Measurements from ENCODE around the gene ADAMTS5. TPM values are rescaled to one million over a fixed set of nuclear protein-coding genes. Genes with fewer than 3 reads are reported as not detected.

ADAMTS5 gene
- total RNA-seq, result 4.0 TPM
- long read RNA-seq, full-length matches to known transcripts, result 1 of 2 reads
- long read RNA-seq, partial matches to known transcripts, result 0 of 2 reads
- long read RNA-seq, other reads (novel, unspliced or antisense), result 1 of 2 reads

GRCh38 chr21:26967062-26967913 lies at the start of gene ADAMTS5:
TSS of gene ADAMTS5 (minus strand) at chr21:26967088. CDS start at chr21:26966391, 697 bp downstream.
- intact Hi-C loops (cut with DNase I), result loop anchor here (10.0 kb wide), 1 partner anchor 458 kb away; no protein-coding TSS in a partner anchor
- DNase-seq (ENCODE audit: low spot score), result peak; percentile 84

GRCh38 chr21:27001526-27001925 lies 34.6 kb upstream of the ADAMTS5 start:
- DNase-seq (ENCODE audit: low spot score), result no peak
- intact Hi-C loops (cut with DNase I), result no loop called here

- intact Hi-C loops (cut with DNase I), result no loop called here
- DNase-seq (ENCODE audit: low spot score), result no peak
Measured at GRCh38 chr21:26983576-26983975, 16.7 kb upstream of the ADAMTS5 start.

DNA sequence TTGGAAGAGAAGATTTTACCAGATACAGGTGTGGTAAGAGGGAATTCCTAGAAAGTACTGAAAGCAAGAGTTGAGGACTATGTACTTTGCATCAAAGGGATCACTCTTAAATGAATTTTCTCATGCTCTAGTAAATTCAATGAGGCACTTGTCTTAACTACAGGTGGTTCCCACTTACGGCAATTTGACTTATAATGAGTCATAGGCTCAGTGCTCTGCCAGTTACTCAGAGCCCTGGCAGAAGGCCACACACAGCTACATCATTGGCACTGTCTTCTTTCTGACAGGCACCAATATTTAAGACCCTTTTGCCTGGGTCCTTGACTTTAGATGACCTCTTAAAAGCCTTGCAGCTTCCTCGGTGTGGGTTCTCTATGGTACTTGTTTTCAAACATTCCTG lies 15.9 kb upstream of the ADAMTS5 start:
- no peak for DNase-seq (ENCODE audit: low spot score)
- intact Hi-C loops (cut with DNase I), result no loop called here

- no peak for DNase-seq (ENCODE audit: low spot score)
- intact Hi-C loops (cut with DNase I), result no loop called here
Measured at GRCh38 chr21:26977746-26978145, 10.9 kb upstream of the ADAMTS5 start.

GRCh38 chr21:26973226-26973625 lies 6.3 kb upstream of the ADAMTS5 start:
- no peak for DNase-seq (ENCODE audit: low spot score)
- intact Hi-C loops (cut with DNase I), result no loop called here

DNA sequence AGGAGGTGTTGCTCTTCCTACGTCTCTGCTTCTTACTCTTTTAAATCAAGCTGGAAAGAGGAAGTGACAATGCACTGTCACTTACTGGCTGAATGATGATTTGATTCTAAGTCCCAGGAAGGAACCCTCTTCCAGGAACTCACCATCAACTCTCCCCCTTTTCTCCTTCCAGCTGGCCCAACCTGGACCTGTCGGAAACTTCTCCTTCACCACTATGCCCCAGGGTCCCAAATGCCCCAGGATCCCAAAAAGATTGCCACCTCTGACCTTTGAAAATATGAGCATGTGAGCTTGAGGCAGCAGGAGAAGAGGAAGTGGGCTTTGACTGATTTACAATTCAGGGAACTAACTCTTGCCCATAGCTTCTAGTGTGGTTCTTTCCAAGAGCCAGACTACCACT lies 5.3 kb upstream of the ADAMTS5 start:
- no peak for DNase-seq (ENCODE audit: low spot score)
- intact Hi-C loops (cut with DNase I), result no loop called here

DNA sequence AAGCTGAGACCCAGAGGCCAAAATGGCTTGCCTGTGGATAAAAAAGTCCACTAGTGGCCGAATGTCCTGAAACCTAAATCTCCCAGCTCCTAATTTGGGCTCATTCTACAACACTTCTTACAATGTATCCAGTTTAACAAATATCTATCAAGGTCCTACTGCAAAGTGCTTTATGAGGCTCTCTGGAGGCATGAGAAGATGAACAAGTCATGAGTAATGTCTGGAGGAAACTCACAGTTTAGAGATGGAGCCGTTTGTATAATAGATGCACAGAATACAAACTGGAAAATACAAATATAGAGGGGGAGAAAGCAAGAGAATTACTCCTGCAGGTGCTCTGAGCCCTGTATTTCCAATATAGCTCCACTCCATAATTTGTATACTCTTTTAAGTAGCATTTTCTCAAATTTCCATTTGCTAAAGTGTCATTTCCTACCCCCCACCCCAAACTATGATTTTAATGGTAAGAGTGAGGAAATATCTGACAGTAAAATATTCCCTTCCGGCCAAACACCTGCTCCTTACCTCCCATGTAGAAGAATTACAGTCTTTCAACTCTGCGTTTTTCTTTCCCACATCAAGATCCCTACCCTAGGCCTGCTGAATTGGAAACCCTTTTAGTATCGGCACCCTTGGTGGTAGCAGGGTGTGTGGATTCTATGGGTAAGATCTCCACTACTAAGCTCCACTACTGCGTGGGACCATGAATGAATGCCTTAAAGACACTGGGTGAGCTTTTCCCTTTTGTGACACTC lies 3.3 kb upstream of the ADAMTS5 start:
- intact Hi-C loops (cut with DNase I), result loop anchor here (10.0 kb wide), 1 partner anchor 455 kb away; no protein-coding TSS in a partner anchor
- no peak for DNase-seq (ENCODE audit: low spot score)

- intact Hi-C loops (cut with DNase I), result loop anchor here (10.0 kb wide), 1 partner anchor 458 kb away; no protein-coding TSS in a partner anchor
- DNase-seq (ENCODE audit: low spot score), result no peak
Measured at GRCh38 chr21:26966649-26967061, 233 bp downstream of the ADAMTS5 start.

GRCh38 chr21:26965907-26966581 lies 844 bp downstream of the ADAMTS5 start:
- intact Hi-C loops (cut with DNase I), result loop anchor here (10.0 kb wide), 1 partner anchor 459 kb away; no protein-coding TSS in a partner anchor
- no peak for DNase-seq (ENCODE audit: low spot score)

GRCh38 chr21:26965040-26965906 lies 1.6 kb downstream of the ADAMTS5 start:
- intact Hi-C loops (cut with DNase I), result loop anchor here (10.0 kb wide), 1 partner anchor 460 kb away; no protein-coding TSS in a partner anchor

GRCh38 chr21:26964170-26964778 lies 2.6 kb downstream of the ADAMTS5 start:
- intact Hi-C loops (cut with DNase I), result loop anchor here (10.0 kb wide), 1 partner anchor 461 kb away; no protein-coding TSS in a partner anchor
- no peak for DNase-seq (ENCODE audit: low spot score)

More at GRCh38 chr21:26965040-26965906, 1.6 kb downstream of the ADAMTS5 start:
- DNase-seq (ENCODE audit: low spot score), result peak; percentile 73

- intact Hi-C loops (cut with DNase I), result loop anchor here (10.0 kb wide), 1 partner anchor 462 kb away; no protein-coding TSS in a partner anchor
Measured at GRCh38 chr21:26962621-26963181, 4.2 kb downstream of the ADAMTS5 start.

GRCh38 chr21:26961698-26962097 lies 5.2 kb downstream of the ADAMTS5 start:
- intact Hi-C loops (cut with DNase I), result loop anchor here (10.0 kb wide), 1 partner anchor 463 kb away; no protein-coding TSS in a partner anchor
- no peak for DNase-seq (ENCODE audit: low spot score)

More at GRCh38 chr21:26962621-26963181, 4.2 kb downstream of the ADAMTS5 start:
- DNase-seq (ENCODE audit: low spot score), result no peak

DNA sequence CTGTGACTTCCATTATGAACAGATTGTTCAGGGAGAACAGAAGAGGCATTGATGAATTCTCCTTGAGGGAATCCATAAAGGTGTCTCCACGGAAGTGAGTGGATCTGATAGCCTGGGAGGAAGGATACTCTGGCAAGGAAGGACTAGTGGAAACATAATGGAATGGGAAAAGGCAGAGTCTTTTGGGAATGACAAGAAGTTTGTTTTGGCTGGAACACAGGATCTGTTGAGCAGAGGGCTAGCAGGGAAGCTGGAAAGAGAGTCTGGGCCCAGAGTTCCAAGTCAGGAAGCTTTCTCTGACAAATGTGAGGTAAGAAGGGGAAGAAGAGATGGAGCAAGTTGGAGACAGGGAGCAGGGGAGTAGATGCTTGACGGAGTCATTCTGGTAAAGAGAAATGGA lies 8.1 kb downstream of the ADAMTS5 start:
- intact Hi-C loops (cut with DNase I), result no loop called here
- DNase-seq (ENCODE audit: low spot score), result no peak

- no peak for DNase-seq (ENCODE audit: low spot score)
- intact Hi-C loops (cut with DNase I), result no loop called here
Measured at GRCh38 chr21:26956813-26957212, 10.1 kb downstream of the ADAMTS5 start.

DNA sequence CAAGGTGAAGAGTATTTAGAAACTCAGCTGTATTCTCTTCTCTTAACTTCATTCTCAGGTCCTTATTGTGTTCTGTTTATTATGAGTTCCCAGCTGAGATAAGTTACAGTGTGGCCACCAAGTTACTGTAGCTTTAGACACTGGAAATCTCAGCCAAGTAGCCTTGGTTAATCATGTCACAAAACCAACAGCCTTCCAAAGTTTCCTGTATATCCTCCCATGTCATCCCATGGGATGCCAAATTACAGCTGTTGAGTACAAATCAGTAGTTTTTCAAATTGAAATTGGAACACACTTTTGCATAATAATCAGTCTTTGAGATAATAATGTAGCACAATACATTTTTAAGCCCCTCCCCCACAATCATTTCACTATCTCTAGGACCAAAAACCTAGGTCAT lies 10.7 kb downstream of the ADAMTS5 start:
- intact Hi-C loops (cut with DNase I), result no loop called here
- no peak for DNase-seq (ENCODE audit: low spot score)

DNA sequence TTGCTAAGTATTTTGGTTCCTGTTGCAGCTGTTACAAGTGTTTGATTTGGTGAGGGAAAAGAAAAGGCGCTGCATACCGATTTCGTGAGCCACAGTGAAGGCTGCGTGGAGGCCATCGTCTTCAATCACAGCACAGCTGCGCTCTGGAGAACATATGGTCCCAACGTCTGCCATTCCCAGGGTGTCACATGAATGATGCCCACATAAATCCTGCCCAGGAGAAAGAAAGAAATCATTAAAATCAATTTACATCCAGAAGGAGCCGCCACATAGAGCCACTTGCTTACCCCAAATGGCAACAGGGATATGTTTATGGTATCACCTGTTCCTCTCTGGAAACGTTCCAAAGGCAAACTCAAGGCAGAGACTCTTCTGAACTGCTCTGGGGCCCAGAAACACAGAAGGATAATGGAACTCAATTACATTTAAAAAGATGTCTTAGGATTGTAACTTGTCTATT lies 12.2 kb downstream of the ADAMTS5 start:
- no peak for DNase-seq (ENCODE audit: low spot score)
- intact Hi-C loops (cut with DNase I), result no loop called here

All from cardiac septum (tissue), 1 donor.